GM21723 (cell line): Measurements from ENCODE around the gene SMARCAL1.

ENCODE experiments used
- ATAC-seq: cut with Tn5 transposase; IDR thresholded peaks from one replicate; pipeline ENCODE4 v1.9.1; 2021; ENCODE audit warnings: mild to moderate bottlenecking, moderate library complexity; ENCODE audit not compliant: unreplicated experiment

The SMARCAL1 gene

GRCh38 chr2:216426166-216426777, 14.0 kb downstream of the SMARCAL1 start:
- ATAC-seq = no peak

GRCh38 chr2:216426938-216427337, 14.7 kb downstream of the SMARCAL1 start:
- ATAC-seq = no peak

GRCh38 chr2:216428618-216429350, 16.5 kb downstream of the SMARCAL1 start:
- ATAC-seq = no peak

- ATAC-seq = no peak
Measured at GRCh38 chr2:216429428-216429827, 17.1 kb downstream of the SMARCAL1 start.

- ATAC-seq = no peak
Measured at GRCh38 chr2:216430811-216431530, 18.7 kb downstream of the SMARCAL1 start.

GRCh38 chr2:216431531-216431856, 19.2 kb downstream of the SMARCAL1 start:
- no peak for ATAC-seq

- no peak for ATAC-seq
Measured at GRCh38 chr2:216436383-216436782, 24.1 kb downstream of the SMARCAL1 start.

- no peak for ATAC-seq
Measured at GRCh38 chr2:216441308-216442010, 29.2 kb downstream of the SMARCAL1 start.

- ATAC-seq = no peak
Measured at GRCh38 chr2:216445501-216445900, 33.2 kb downstream of the SMARCAL1 start.

- ATAC-seq = no peak
Measured at GRCh38 chr2:216446343-216446742, 34.1 kb downstream of the SMARCAL1 start.

GRCh38 chr2:216447293-216447692, 35.0 kb downstream of the SMARCAL1 start:
- no peak for ATAC-seq

GRCh38 chr2:216448829-216449228, 36.5 kb downstream of the SMARCAL1 start:
- no peak for ATAC-seq

- ATAC-seq = no peak
Measured at GRCh38 chr2:216450346-216450745, 38.1 kb downstream of the SMARCAL1 start.

GRCh38 chr2:216450784-216451183, 38.5 kb downstream of the SMARCAL1 start:
- no peak for ATAC-seq

GRCh38 chr2:216453955-216454614, 41.8 kb downstream of the SMARCAL1 start:
- no peak for ATAC-seq

- ATAC-seq = no peak
Measured at GRCh38 chr2:216463148-216463547, 50.9 kb downstream of the SMARCAL1 start.

- ATAC-seq = no peak
Measured at GRCh38 chr2:216464104-216464720, 51.9 kb downstream of the SMARCAL1 start.

GRCh38 chr2:216465579-216466195, 53.4 kb downstream of the SMARCAL1 start:
- ATAC-seq = no peak

GRCh38 chr2:216467845-216468244, 55.6 kb downstream of the SMARCAL1 start:
- no peak for ATAC-seq

GRCh38 chr2:216469661-216470060, 57.4 kb downstream of the SMARCAL1 start:
- ATAC-seq = no peak
